HAP-1 (cell line): Measurements from ENCODE around the gene C1QC.
A peak's percentile ranks its signal among the peaks of the same experiment; 100 is the strongest.

Experiments
- DNase-seq, 2 experiments: peaks; one replicate each; pipeline ENCODE4 v3.0.0-alpha.2; 2016 to 2020; ENCODE audit warnings: low spot score in 2 of 2
- H3K27me3 ChIP-seq: fragments of 250-450 bp; sonication (Bioruptor Pico); 2 replicates; pipeline ENCODE4 v1.5.1; 2020; ENCODE audit warnings: low read depth, mild to moderate bottlenecking, moderate library complexity
- H3K36me3 ChIP-seq: fragments of 250-450 bp; sonication (Bioruptor Pico); replicated peaks from 2 replicates; pipeline ENCODE4 v1.5.1; 2020; ENCODE audit warnings: mild to moderate bottlenecking
- H3K4me1 ChIP-seq: fragments of 250-450 bp; sonication (Bioruptor Pico); 2 replicates; pipeline ENCODE4 v1.5.1; 2020; ENCODE audit warnings: mild to moderate bottlenecking
- H3K4me3 ChIP-seq: fragments of 250-450 bp; sonication (Bioruptor Pico); 2 replicates; pipeline ENCODE4 v1.5.1; 2020; ENCODE audit warnings: mild to moderate bottlenecking, moderate library complexity
- H3K9me3 ChIP-seq: fragments of 250-450 bp; sonication (Bioruptor Pico); 2 replicates; pipeline ENCODE4 v1.5.1; 2020; ENCODE audit warnings: mild to moderate bottlenecking, moderate library complexity
- in situ Hi-C: fragments of 300-500 bp; cut with MboI; formaldehyde crosslinking; loops from 3 replicates; pipeline ENCODE4 v1.14.3; 2020; ENCODE audit warnings: low sequenced_read_pairs, inconsistent platforms, mixed read lengths

The C1QC gene

DNA sequence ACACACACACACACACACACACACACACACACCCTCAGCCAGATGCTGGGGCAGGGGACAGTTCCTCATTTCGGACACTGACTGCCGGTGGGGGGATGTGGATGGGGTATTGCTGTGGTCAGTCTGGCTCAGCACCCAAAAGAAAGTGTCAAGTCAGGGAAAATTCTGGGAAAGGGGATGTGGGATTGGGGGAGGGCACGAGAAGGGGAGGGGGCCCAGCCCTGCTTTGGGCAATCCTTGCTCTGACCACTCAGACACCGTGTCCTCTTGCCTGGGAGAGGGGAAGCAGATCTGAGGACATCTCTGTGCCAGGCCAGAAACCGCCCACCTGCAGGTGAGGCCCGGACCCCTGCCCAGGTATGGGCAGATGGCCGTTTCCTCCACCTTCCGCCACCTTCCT lies at the start of gene C1QC:
Gene C1QC (plus strand): TSS at position 253 of the 400 bp plus-strand sequence. CDS start 391 bp downstream, outside the sequence.
- Histone ChIP-seq H3K4me3 (no peak within 1 kb of the TSS), H3K27me3 (peaks cover 6% of the 10 kb centered on the region), H3K36me3 (no peaks in the 10 kb centered on the region), H3K4me1 (no peaks in the 10 kb centered on the region), H3K9me3 (no peaks in the 10 kb centered on the region)
- DNase-seq, result no peak
- in situ Hi-C loops, result loop anchor here (10.0 kb wide), 1 partner anchor 509 kb away; no protein-coding TSS in a partner anchor

DNA sequence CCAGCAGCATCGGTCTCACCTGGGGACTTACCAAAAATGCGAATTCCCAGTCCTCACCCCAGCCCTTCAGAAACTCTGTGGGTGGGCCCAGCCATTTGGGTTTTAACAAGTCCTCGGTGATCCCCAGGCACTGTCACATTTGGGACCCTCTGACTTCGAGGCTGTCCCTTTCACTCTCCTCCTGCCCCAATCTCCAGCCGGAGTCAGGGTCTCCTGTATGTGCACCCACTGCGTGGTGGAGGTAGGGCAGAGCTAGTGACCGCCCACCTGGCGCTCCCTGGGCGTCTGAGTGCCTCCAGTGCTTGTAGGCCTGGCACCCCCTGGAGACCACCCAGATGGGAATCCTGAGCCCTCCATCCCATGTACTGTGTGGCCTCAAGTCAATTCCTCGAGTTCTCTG lies 49.0 kb upstream of the C1QC start:
- in situ Hi-C loops, result no loop called here
- no peak for DNase-seq
- H3K36me3 ChIP-seq, result no peaks in the 10 kb centered on the region
- H3K4me3 ChIP-seq, result no peak overlapping the region
- no peaks in the 10 kb centered on the region for H3K9me3 ChIP-seq
- H3K27me3 ChIP-seq, result peaks cover 28% of the 10 kb centered on the region
- H3K4me1 ChIP-seq, result no peaks in the 10 kb centered on the region

DNA sequence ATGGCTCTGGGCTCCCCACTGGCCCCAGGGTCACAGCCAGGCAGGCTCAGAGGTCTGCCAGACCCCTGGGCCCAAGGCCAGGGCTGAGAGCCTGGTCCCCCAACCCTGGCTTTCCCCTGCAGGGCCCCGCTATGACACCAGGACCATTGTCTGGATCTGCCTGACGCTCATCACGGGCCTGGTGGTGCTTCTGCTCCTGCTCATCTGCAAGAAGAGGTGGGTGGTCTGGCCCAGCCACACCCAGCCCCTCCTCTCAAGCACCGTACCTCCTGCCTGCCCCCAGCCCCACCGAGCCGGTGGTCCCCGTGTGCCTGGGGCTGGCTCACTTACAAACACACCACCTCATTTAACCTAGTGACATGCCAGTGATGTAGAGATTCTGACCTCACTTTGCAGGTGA lies 48.3 kb upstream of the C1QC start:
- H3K36me3 ChIP-seq, result no peaks in the 10 kb centered on the region
- no peak overlapping the region for H3K4me3 ChIP-seq
- H3K27me3 ChIP-seq, result peaks cover 24% of the 10 kb centered on the region
- in situ Hi-C loops, result no loop called here
- no peaks in the 10 kb centered on the region for H3K4me1 ChIP-seq
- H3K9me3 ChIP-seq, result no peaks in the 10 kb centered on the region
- DNase-seq, result no peak

- in situ Hi-C loops, result no loop called here
- H3K4me1 ChIP-seq, result no peaks in the 10 kb centered on the region
- H3K27me3 ChIP-seq, result peaks cover 14% of the 10 kb centered on the region
- no peaks in the 10 kb centered on the region for H3K36me3 ChIP-seq
- no peaks in the 10 kb centered on the region for H3K9me3 ChIP-seq
- no peak overlapping the region for H3K4me3 ChIP-seq
- DNase-seq, result no peak
Measured at GRCh38 chr1:22597301-22597965, 46.0 kb upstream of the C1QC start.

GRCh38 chr1:22597996-22598395 lies 45.4 kb upstream of the C1QC start:
- no peak for DNase-seq
- no peaks in the 10 kb centered on the region for H3K4me1 ChIP-seq
- no peaks in the 10 kb centered on the region for H3K36me3 ChIP-seq
- in situ Hi-C loops, result no loop called here
- H3K9me3 ChIP-seq, result no peaks in the 10 kb centered on the region
- H3K4me3 ChIP-seq, result no peak overlapping the region
- peaks cover 11% of the 10 kb centered on the region for H3K27me3 ChIP-seq

DNA sequence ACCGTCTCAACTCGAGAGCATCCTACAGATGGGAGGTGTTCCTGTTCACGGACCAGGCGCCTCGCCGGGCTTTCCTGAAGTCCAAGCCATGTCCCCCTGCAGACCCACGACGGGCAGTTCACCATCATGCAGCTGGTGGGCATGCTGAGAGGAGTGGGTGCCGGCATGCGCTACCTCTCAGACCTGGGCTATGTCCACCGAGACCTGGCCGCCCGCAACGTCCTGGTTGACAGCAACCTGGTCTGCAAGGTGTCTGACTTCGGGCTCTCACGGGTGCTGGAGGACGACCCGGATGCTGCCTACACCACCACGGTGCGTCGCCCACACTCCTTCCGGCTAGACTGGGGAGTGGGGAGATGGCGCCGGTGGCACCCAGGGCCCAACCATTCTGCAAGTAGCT lies 44.7 kb upstream of the C1QC start:
- H3K36me3 ChIP-seq, result no peaks in the 10 kb centered on the region
- in situ Hi-C loops, result no loop called here
- H3K9me3 ChIP-seq, result no peaks in the 10 kb centered on the region
- no peak for DNase-seq
- no peak overlapping the region for H3K4me3 ChIP-seq
- peaks cover 11% of the 10 kb centered on the region for H3K27me3 ChIP-seq
- no peaks in the 10 kb centered on the region for H3K4me1 ChIP-seq

GRCh38 chr1:22600071-22600816 lies 43.2 kb upstream of the C1QC start:
- H3K4me3 ChIP-seq, result no peak overlapping the region
- H3K9me3 ChIP-seq, result no peaks in the 10 kb centered on the region
- H3K4me1 ChIP-seq, result peaks cover 2% of the 10 kb centered on the region; the same call in 1 of the 2 replicates
- in situ Hi-C loops, result no loop called here
- peaks cover 20% of the 10 kb centered on the region for H3K27me3 ChIP-seq
- no peak for DNase-seq
- no peaks in the 10 kb centered on the region for H3K36me3 ChIP-seq

DNA sequence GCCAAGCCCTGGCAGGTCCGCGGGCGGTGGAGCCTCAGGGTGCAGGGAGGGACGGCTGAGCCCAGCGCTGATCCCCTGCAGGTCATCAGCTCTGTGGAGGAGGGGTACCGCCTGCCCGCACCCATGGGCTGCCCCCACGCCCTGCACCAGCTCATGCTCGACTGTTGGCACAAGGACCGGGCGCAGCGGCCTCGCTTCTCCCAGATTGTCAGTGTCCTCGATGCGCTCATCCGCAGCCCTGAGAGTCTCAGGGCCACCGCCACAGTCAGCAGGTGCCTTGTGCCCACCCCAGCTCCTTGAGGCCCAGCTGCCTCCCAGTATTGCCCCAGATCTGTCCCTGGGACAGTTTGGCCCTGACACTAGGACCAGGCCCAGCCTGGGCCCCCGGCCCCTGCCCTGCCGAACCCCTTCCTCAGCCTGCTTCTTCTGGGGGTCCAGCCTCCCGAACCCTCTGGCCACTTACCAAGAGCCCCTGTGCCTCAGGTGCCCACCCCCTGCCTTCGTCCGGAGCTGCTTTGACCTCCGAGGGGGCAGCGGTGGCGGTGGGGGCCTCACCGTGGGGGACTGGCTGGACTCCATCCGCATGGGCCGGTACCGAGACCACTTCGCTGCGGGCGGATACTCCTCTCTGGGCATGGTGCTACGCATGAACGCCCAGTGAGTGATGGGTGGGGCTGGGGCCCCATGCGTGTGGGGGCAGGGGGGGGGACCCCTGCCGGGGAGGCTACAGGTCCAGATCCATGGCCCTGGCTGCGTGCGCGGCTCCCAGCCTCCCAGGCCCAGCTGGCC lies 42.4 kb upstream of the C1QC start:
- in situ Hi-C loops, result no loop called here

GRCh38 chr1:22601610-22602009 lies 41.8 kb upstream of the C1QC start:
- Histone ChIP-seq H3K4me1 (peaks cover 4% of the 10 kb centered on the region; the same call in 1 of the 2 replicates), H3K36me3 (no peaks in the 10 kb centered on the region), H3K9me3 (no peaks in the 10 kb centered on the region), H3K27me3 (peaks cover 27% of the 10 kb centered on the region), H3K4me3 (no peak overlapping the region)
- in situ Hi-C loops, result no loop called here
- no peak for DNase-seq

More for the DNA sequence above, 42.4 kb upstream of the C1QC start:
- DNase-seq, result no peak
- Histone ChIP-seq H3K4me1 (peaks cover 4% of the 10 kb centered on the region; the same call in 1 of the 2 replicates), H3K4me3 (no peak overlapping the region), H3K36me3 (no peaks in the 10 kb centered on the region), H3K9me3 (no peaks in the 10 kb centered on the region), H3K27me3 (peaks cover 27% of the 10 kb centered on the region)

GRCh38 chr1:22602060-22602740 lies 41.2 kb upstream of the C1QC start:
- H3K4me1 ChIP-seq, result peaks cover 4% of the 10 kb centered on the region; the same call in 1 of the 2 replicates
- DNase-seq, result no peak

DNA sequence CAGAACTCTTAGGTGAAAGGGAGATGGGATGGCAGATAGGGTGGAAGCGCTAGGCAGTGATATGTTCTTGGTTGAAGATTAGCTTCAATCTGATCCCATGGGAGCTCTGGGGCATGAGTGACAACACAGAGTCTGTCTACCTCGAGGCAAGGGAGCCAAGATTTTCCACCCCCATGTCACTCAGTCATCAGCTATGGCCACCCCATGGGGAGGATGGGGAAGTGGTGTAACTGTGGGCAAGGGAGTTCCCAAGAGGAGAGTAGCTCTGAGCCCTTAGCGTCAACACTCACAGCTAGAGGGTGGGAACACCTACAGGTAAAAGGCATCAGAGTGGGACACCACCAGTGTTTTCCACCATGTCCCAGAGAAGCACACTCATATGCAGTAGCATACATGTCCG lies 37.3 kb upstream of the C1QC start:
- Histone ChIP-seq H3K4me1 (peaks cover 4% of the 10 kb centered on the region; the same call in 1 of the 2 replicates), H3K27me3 (peaks cover 29% of the 10 kb centered on the region), H3K4me3 (no peak overlapping the region), H3K9me3 (no peaks in the 10 kb centered on the region), H3K36me3 (no peaks in the 10 kb centered on the region)
- in situ Hi-C loops, result no loop called here
- no peak for DNase-seq

More at GRCh38 chr1:22602060-22602740, 41.2 kb upstream of the C1QC start:
- in situ Hi-C loops, result no loop called here
- Histone ChIP-seq H3K9me3 (no peaks in the 10 kb centered on the region), H3K36me3 (no peaks in the 10 kb centered on the region), H3K4me3 (no peak overlapping the region), H3K27me3 (peaks cover 27% of the 10 kb centered on the region)

- Histone ChIP-seq H3K4me3 (no peak overlapping the region), H3K4me1 (peaks cover 4% of the 10 kb centered on the region; the same call in 1 of the 2 replicates), H3K27me3 (peaks cover 29% of the 10 kb centered on the region), H3K9me3 (no peaks in the 10 kb centered on the region), H3K36me3 (no peaks in the 10 kb centered on the region)
- DNase-seq, result peak in 1 of 2 experiments; percentile 25
- in situ Hi-C loops, result no loop called here
Measured at GRCh38 chr1:22607154-22607553, 36.3 kb upstream of the C1QC start.

GRCh38 chr1:22608361-22608760 lies 35.1 kb upstream of the C1QC start:
- H3K4me3 ChIP-seq, result no peak overlapping the region
- no peaks in the 10 kb centered on the region for H3K9me3 ChIP-seq
- DNase-seq, result no peak
- in situ Hi-C loops, result no loop called here
- H3K4me1 ChIP-seq, result peaks cover 4% of the 10 kb centered on the region; the same call in 1 of the 2 replicates
- H3K36me3 ChIP-seq, result no peaks in the 10 kb centered on the region
- peaks cover 28% of the 10 kb centered on the region for H3K27me3 ChIP-seq
